ENCODE results near the gene GLI1. TPM values are rescaled to one million over a fixed set of nuclear protein-coding genes. Genes with fewer than 3 reads are reported as not detected.

The GLI1 gene
- polyA plus RNA-seq, 1 of the 3 experiments (the other 2 are of a cell fraction) = 0.90 TPM

Small RNAs within 50 kb of the gene (small RNA-seq; reads per million reads assigned to genes)
- gene MIR616 = 0 reads per million in 7 experiments
- gene RNU6-879P = 0 reads per million in 7 experiments

Other genes starting within 250 kb of the GLI1 start
- 0.18 and 0.31 TPM in 2 replicates for gene NXPH4, start 243.0 kb upstream of the GLI1 start, polyA plus RNA-seq (2012; rRNA removed)
- gene SHMT2, start 230.1 kb upstream of the GLI1 start, polyA plus RNA-seq (2012; rRNA removed) = 181 and 204 TPM in 2 replicates
- gene STAC3, start 208.6 kb upstream of the GLI1 start, polyA plus RNA-seq (2012; rRNA removed) = 0.63 and 0.76 TPM in 2 replicates
- 16.3 and 23.1 TPM in 2 replicates for gene R3HDM2, start 28.7 kb upstream of the GLI1 start, polyA plus RNA-seq (2012; rRNA removed)
- gene INHBC, start 25.0 kb upstream of the GLI1 start, polyA plus RNA-seq (2012; rRNA removed) = 0.08 and 0.10 TPM in 2 replicates
- 0.03 and 0.08 TPM in 2 replicates for gene INHBE, start 4.5 kb upstream of the GLI1 start, polyA plus RNA-seq (2012; rRNA removed)
- 0.66 and 1.0 TPM in 2 replicates for gene ARHGAP9, start 20.1 kb downstream of the GLI1 start, polyA plus RNA-seq (2012; rRNA removed)
- 158 and 193 TPM in 2 replicates for gene MARS1, start 28.3 kb downstream of the GLI1 start, polyA plus RNA-seq (2012; rRNA removed)
- gene DDIT3, start 60.7 kb downstream of the GLI1 start, polyA plus RNA-seq (2012; rRNA removed) = 26.3 and 36.5 TPM in 2 replicates
- gene MBD6, start 63.0 kb downstream of the GLI1 start, polyA plus RNA-seq (2012; rRNA removed) = 3.6 and 8.6 TPM in 2 replicates
- gene DCTN2, start 87.4 kb downstream of the GLI1 start, polyA plus RNA-seq (2012; rRNA removed) = 122 and 139 TPM in 2 replicates
- gene KIF5A, start 90.3 kb downstream of the GLI1 start, polyA plus RNA-seq (2012; rRNA removed) = 6.2 and 8.9 TPM in 2 replicates
- 34.2 and 40.1 TPM in 2 replicates for gene PIP4K2C, start 131.4 kb downstream of the GLI1 start, polyA plus RNA-seq (2012; rRNA removed)
- 61.2 and 62.6 TPM in 2 replicates for gene DTX3, start 145.0 kb downstream of the GLI1 start, polyA plus RNA-seq (2012; rRNA removed)
- gene ARHGEF25, start 151.7 kb downstream of the GLI1 start, polyA plus RNA-seq (2012; rRNA removed) = 48.1 and 51.6 TPM in 2 replicates
- gene B4GALNT1, start 173.4 kb downstream of the GLI1 start, polyA plus RNA-seq (2012; rRNA removed) = 5.2 and 5.3 TPM in 2 replicates
- 280 and 362 TPM in 2 replicates for gene OS9, start 234.3 kb downstream of the GLI1 start, polyA plus RNA-seq (2012; rRNA removed)

Data from SK-N-SH (cell line).